HG02884 (cell line): ENCODE measurements around the gene KIF7.

ENCODE experiments used
- ATAC-seq: cut with Tn5 transposase; IDR thresholded peaks from one replicate; pipeline ENCODE4 v1.9.1; 2021; ENCODE audit warnings: mild to moderate bottlenecking, moderate library complexity; ENCODE audit not compliant: unreplicated experiment

KIF7 gene

DNA sequence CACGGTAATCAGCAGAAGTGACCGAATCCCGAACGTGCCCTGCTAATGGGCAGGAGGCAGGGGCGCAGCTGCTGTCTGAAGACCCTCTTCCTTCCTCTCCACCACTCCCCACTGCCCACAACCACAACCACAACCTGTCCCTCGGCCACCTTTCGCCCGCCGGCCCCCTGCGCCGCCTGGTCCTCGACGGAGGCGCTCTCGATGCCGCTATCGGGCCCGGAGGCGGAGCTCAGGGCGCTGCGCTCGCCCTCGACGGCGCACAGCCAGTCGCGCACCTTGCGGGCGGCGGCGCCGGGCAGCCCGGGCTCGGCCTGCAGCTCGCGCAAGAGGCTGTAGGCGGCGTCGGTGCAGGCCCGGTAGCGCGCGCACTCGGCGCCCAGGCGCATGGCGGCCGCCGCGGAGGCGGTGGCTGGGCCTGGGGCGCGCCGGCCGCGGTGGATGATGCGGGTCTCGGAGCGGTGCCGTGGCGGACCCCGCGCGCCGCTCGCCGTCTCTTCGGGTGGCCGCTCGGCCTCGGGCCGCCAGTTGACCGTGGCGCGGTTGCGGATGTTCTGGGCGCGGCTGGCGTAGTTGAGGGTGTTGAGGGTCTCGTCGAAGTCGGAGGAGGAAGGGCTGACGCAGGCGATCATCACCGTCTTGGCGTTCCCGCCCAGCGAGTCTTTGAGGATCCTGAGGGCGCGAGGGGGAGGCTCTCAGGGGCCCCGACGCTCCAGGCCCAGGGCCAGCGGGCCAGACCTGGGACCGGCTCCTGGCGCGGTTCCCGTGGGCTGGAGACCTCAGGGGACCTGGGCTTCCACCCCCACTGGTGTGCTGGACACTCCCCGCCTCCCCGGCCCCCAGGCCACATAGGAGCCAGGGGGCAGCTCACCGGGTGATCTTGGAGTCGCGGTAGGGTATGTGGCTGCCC, 6.9 kb downstream of the KIF7 start:
- no peak for ATAC-seq

DNA sequence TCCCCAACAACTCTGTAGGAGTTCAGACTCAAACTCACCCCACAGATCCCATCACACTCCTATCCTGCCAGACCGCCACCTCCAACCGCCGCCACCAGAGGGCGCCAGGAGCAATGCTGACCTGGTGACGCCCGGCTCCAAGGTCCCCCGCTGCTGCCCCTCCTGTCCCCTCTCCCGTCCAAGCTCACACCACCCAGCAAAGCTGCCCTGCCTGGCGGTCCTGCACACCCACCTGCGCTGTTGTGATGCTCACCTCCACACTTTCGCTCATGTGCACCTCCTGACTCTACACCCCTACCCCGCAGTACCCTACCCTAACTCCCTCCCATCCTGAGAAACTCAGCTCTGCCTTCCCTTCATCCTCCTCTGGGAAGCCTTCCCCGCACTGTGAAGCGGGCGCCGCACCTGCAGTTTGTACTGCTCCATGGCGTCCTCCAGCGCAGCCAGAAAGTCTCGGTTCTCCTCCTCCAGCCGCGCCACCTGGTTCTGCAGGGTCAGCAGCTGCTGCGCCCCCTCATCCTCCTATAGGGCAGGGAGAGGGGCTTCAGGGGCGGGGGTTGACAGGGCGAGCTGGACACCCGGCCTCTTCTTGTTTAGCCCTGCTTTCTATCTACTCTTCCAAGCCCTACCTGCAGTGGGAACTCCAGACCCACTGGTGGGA, 7.9 kb downstream of the KIF7 start:
- no peak for ATAC-seq

DNA sequence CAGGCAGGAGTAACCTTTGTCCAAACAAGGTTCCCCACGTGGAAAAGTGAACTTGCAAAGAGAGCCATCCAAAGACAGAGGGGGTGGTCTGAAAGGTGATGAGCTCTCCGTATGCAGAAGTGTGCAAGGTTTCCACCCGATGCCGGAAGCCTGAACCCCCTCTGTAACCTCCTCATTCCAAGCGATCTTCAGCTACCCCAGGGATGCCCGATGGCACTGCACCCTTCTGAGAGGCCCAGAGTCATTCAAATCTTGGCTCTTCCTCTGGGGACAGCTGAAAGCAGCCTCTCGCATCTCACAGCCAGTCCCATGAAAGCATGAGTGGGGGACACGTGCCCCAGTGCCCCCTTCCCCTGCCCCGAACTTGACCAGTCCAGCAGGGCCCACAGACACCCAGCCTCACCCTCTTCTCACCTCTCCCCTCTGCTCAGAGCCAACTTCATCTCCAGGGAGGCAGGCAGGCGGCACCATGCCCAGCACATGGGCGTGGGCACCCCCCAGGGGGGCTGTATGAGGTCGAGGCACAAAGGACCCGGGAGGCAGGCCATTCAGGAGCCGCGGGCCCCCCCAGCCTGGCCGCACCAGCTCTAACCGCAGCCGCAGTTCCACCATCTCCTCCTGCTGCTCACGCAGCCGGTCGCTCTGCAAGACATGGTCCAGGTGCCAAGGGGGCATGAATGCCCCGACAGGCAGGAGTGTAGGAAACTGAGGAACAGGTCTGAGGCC, 8.7 kb downstream of the KIF7 start:
- ATAC-seq = no peak

DNA sequence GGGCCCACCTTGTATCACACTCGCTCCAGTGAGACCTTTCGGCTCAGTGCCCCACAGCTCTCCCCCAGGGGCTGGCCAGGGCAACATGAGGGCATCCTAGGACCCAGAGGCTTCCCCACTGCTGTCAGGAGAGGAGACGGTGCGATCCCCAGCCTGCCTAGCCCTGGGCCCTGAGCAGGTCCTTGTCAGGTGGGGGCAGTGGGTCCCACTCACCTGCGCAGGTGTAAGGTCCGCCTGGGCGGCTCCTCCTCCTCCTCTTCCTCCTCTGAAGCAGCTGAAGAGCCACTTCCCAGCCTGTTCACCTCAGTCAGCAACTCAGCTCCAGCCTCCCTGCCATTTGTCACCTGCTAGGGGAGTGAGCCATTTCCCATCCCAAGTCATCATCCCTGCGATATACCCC, 9.6 kb downstream of the KIF7 start:
- ATAC-seq = no peak

GRCh38 chr15:89642106-89642505, 13.2 kb downstream of the KIF7 start:
- ATAC-seq = no peak

- no peak for ATAC-seq
These were observed 14.2 kb downstream of the KIF7 start for GRCh38 chr15:89641053-89641452.

GRCh38 chr15:89640245-89640644, 15.0 kb downstream of the KIF7 start:
- no peak for ATAC-seq

- ATAC-seq = no peak
These were observed 21.7 kb downstream of the KIF7 start for GRCh38 chr15:89633585-89633984.

DNA sequence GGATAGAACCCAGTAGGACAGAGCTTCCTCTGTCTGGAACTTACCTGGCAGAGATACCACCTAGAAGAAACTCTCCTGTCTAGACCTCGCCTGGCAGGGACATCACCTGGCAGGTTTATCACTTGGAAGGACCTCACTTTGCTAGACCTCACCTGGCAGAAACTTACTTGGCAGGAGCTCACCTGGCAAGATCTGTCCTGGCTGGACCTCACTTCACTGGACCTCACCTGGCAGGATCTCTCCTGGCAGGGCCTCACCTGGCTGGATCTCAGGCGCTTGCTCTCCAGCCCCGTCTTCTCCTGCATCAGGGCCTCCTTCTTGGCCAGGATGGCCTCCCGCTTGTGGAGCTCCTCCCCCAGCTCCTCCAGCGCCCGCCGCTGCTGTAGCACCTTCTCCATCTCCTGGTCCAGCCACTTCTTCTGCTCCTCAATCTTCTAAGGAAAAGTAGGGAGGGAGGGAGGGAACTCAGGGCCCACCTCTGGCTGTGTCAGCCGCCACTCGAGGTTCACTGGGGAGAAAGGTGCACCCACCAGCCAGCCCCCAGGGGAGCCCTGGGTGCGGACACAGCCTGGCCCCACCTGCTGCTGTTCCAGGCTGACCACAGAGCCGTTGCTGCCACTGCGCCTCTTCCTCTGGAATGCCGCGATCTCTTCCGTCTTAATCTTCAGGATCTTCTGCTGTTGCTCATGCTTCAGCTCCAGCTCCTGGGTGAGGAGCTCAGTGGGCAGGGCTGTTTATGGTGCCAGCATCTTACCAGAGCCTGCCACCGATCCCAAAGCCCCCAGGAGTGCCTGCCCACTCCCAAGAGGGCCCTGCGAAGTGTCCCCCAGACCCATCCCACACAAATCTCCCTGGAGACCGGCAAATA, 22.5 kb downstream of the KIF7 start:
- no peak for ATAC-seq

DNA sequence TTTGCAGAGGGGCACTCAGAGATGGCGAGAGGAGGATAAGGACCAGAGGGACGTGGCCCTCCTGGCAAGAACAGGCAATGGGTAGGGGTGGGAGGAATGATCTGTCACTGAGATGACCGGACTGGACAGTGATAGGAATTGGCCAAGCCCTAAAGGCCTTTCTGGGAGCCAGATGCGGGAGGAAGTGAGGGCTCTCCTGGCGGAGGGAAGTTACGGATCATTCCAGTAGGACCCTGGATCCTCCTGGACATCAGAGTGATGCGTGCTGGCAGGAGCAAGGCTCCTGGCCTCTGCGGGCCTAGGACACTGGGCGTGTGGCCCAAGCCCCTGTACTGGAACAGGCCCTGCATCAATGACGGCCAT, 23.4 kb downstream of the KIF7 start:
- no peak for ATAC-seq

- no peak for ATAC-seq
These were observed 24.0 kb downstream of the KIF7 start for GRCh38 chr15:89630974-89631901.

- no peak for ATAC-seq
These were observed 25.0 kb downstream of the KIF7 start for GRCh38 chr15:89630260-89630659.

- ATAC-seq = no peak
These were observed 25.4 kb downstream of the KIF7 start for GRCh38 chr15:89629829-89630228.

- no peak for ATAC-seq
These were observed 26.2 kb downstream of the KIF7 start for GRCh38 chr15:89628806-89629715.

- ATAC-seq = no peak
These were observed 27.0 kb downstream of the KIF7 start for GRCh38 chr15:89628301-89628700.

DNA sequence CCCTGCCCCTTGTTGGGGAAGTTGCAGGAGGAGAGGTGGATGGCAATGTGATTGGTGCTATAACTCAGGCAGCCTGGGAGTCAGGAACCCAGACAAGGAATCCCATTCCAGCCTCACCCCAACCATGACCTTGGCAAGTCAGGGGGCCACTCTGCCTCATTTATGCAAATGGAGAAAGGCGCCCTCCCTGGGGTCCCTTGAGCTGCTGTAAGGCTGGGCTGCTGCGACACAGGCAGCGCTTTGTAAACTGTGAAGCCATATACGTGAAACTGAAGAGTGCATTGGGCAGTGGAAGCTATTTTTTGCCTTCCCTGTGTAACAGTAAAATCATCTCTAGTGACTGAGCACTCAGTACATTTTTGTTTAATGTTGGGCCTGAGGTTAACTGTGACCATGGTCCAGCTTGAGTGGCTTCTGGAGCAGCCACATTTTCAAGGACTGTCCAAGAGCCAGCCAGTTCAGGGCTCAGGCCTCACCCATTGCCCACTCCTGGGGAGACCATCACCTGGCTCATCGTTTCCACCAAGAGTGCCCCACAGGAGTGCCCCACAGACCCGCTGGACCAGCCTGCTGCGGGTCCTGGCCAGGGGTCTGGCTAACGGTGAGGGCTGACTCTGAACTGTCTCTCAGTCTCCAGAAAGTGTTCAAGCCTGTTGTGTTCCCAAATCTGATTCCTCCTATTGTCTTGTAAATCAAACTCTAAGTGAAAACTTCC, 27.9 kb downstream of the KIF7 start:
- ATAC-seq = no peak

- ATAC-seq = no peak
These were observed 29.6 kb downstream of the KIF7 start for GRCh38 chr15:89625716-89626115.

GRCh38 chr15:89623165-89623564, 32.1 kb downstream of the KIF7 start:
- ATAC-seq = no peak
